CD14-positive monocyte (primary cell): ENCODE results near the gene CSF1R. TPM values are rescaled to one million over a fixed set of nuclear protein-coding genes. Genes with fewer than 3 reads are reported as not detected.

Experiments used
- DNase-seq, 3 donors: peaks; one replicate each; pipeline ENCODE4 v3.0.0-alpha.2; 2011 to 2022
- H2AFZ ChIP-seq: 2 replicates; pipeline ENCODE4 v1.6.0; 2012; ENCODE audit warnings: mild to moderate bottlenecking, low read depth, low read length, inconsistent platforms; ENCODE audit not compliant: insufficient read depth, poor library complexity, severe bottlenecking
- H3K27ac ChIP-seq, 2 donors: 1 replicate in 1 of 2; 2 replicates in 1 of 2; pipeline ENCODE4 v1.5.1; 2012 to 2013; ENCODE audit warnings: low read length in 2 of 2, control low read depth in 1 of 2, inconsistent platforms in 1 of 2, low read depth in 1 of 2, mild to moderate bottlenecking in 1 of 2
- H3K27me3 ChIP-seq, 2 donors: one replicate each; pipeline versions ENCODE4 v1.6.0 to v1.6.1; 2011 to 2013; ENCODE audit warnings: low read length in 2 of 2; ENCODE audit not compliant: control insufficient read depth in 2 of 2, insufficient read depth in 2 of 2
- H3K36me3 ChIP-seq, 2 donors: replicated peaks in 1 of 2; 1 replicate in 1 of 2; 2 replicates in 1 of 2; pipeline versions ENCODE4 v1.5.1 to v1.6.1; 2012 to 2013; ENCODE audit warnings: low read length in 2 of 2, control low read depth in 1 of 2, inconsistent platforms in 1 of 2, mild to moderate bottlenecking in 1 of 2; ENCODE audit not compliant: insufficient read depth in 2 of 2, control insufficient read depth in 1 of 2
- H3K4me1 ChIP-seq, 2 donors: 1 replicate in 1 of 2; 2 replicates in 1 of 2; pipeline versions ENCODE4 v1.5.1 to v1.6.1; 2012 to 2013; ENCODE audit warnings: low read length in 2 of 2, control low read depth in 1 of 2, inconsistent platforms in 1 of 2, mild to moderate bottlenecking in 1 of 2, moderate library complexity in 1 of 2; ENCODE audit not compliant: insufficient read depth in 2 of 2, control insufficient read depth in 1 of 2
- H3K4me2 ChIP-seq: replicated peaks from 2 replicates; pipeline ENCODE3; 2012; ENCODE audit warnings: low read length, moderate library complexity, mild to moderate bottlenecking; ENCODE audit not compliant: poor library complexity, severe bottlenecking; ENCODE audit errors: extremely low read depth
- H3K4me3 ChIP-seq, 3 experiments: fragments of 200-600 bp in 1 of 3; sonication (generic) in 1 of 3; replicated peaks in 1 of 3; 1 replicate in 2 of 3; 2 replicates in 1 of 3; pipeline ENCODE4 v1.5.1; 2011 to 2013; ENCODE audit warnings: low read length in 3 of 3, mild to moderate bottlenecking in 3 of 3, control low read depth in 2 of 3, low read depth in 2 of 3, inconsistent platforms in 1 of 3, moderate library complexity in 1 of 3
- H3K79me2 ChIP-seq: 2 replicates; pipeline ENCODE4 v1.6.0; 2012; ENCODE audit warnings: mild to moderate bottlenecking, control low read depth, inconsistent platforms, low read length, moderate library complexity; ENCODE audit not compliant: insufficient read depth
- H3K9ac ChIP-seq: 2 replicates; pipeline ENCODE4 v1.6.0; 2017; ENCODE audit warnings: low read length, mild to moderate bottlenecking; ENCODE audit not compliant: insufficient read depth, poor library complexity, severe bottlenecking
- H3K9me3 ChIP-seq, 2 donors: replicated peaks in 1 of 2; 1 replicate in 1 of 2; 2 replicates in 1 of 2; pipeline versions ENCODE4 v1.5.1 to v1.6.1; 2012 to 2013; ENCODE audit warnings: low read length in 2 of 2, control low read depth in 1 of 2; ENCODE audit not compliant: control insufficient read depth in 1 of 2, insufficient read depth in 1 of 2
- H4K20me1 ChIP-seq: 2 replicates; pipeline ENCODE4 v1.6.0; 2012; ENCODE audit warnings: mild to moderate bottlenecking, low read length, control low read depth, moderate library complexity; ENCODE audit not compliant: insufficient read depth
- H3K27ac Mint-ChIP-seq, 7 donors: one replicate each; pipeline ENCODE4 v1.8.0; 2020; ENCODE audit warnings: mild to moderate bottlenecking in 7 of 7, mixed read lengths in 7 of 7, moderate library complexity in 6 of 7, inconsistent platforms in 2 of 7
- H3K27me3 Mint-ChIP-seq, 3 donors: one replicate each; pipeline ENCODE4 v1.8.0; 2021 to 2022; ENCODE audit warnings: low read depth in 3 of 3, mild to moderate bottlenecking in 3 of 3, mixed read lengths in 3 of 3, moderate library complexity in 3 of 3, inconsistent platforms in 1 of 3
- H3K36me3 Mint-ChIP-seq, 2 donors: one replicate each; pipeline ENCODE4 v1.8.0; 2020; ENCODE audit warnings: mixed read lengths in 2 of 2, inconsistent platforms in 1 of 2, mild to moderate bottlenecking in 1 of 2
- H3K4me1 Mint-ChIP-seq: one replicate; pipeline ENCODE4 v1.8.0; 2020; ENCODE audit warnings: mild to moderate bottlenecking, mixed read lengths
- H3K4me3 Mint-ChIP-seq, 2 donors: one replicate each; pipeline ENCODE4 v1.8.0; 2020; ENCODE audit warnings: mild to moderate bottlenecking in 2 of 2, mixed read lengths in 2 of 2, moderate library complexity in 1 of 2
- H3K9me3 Mint-ChIP-seq, 7 donors: one replicate each; pipeline ENCODE4 v1.8.0; 2020 to 2022; ENCODE audit warnings: mixed read lengths in 7 of 7, mild to moderate bottlenecking in 6 of 7, moderate library complexity in 6 of 7, inconsistent platforms in 2 of 7
- WGBS: methylation state at CpG from one replicate; pipeline ENCODE4 v1.1.5; 2013; ENCODE audit warnings: missing lambda C conversion rate; ENCODE audit not compliant: insufficient coverage; 5-methylcytosine and 5-hydroxymethylcytosine counted together
- intact Hi-C, 2 donors: fragments of 100-400 bp; cut with micrococcal nuclease; formaldehyde crosslinking; loops; one replicate each; pipeline versions ENCODE4 v1.15.0 to v1.15.1; 2023
- polyA plus RNA-seq, 3 donors: library from polyadenylated mRNA; depleted of rRNA in 1 of 3; unstranded in 2 of 3; stranded (reverse) in 1 of 3; fragments of 300-500 nt in 2 of 3; fragments of >200 nt in 1 of 3; fragmentation: Illumina TruSeq in 2 of 3; gene quantifications; 1 replicate in 2 of 3; 2 replicates in 1 of 3; pipeline ENCODE4 v1.2.3, GENCODE V29; 2012 to 2021
- TF ChIP-seq, protein P1 (sequence below): fragments of 200-600 bp; IDR thresholded peaks from one replicate; pipeline ENCODE4 v1.8.0; 2022; ENCODE audit warnings: antibody characterized with exemption, mild to moderate bottlenecking

CSF1R gene
- polyA plus RNA-seq, 3 donors, result 180 to 332 (median 242) TPM

DNA sequence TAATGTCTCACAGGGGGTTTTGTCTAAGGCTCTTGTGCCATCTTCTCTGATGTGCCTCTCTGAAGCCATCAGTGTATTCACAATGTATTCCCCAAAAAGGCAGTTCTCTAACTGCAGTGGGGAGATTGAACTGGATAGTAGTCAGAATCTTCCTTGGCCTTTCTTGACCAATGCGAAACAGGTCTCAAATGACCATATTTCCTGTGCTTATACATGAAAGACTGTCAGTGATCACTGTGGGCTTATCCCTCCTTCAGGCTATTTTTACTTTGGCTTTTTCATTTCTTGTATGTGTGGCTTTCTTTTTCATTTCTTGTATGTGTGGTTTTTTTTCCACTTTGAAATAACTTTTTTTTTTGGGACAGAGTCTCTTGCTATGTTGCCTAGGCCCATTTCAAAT lies 66.1 kb downstream of the CSF1R start:
- peaks cover 6% of the 10 kb centered on the region for H3K4me1 Mint-ChIP-seq
- H3K27ac Mint-ChIP-seq, result no peak overlapping the region
- no CpG with 5 or more reads among the region's 1 CpG for WGBS
- no peak overlapping the region for H3K4me3 Mint-ChIP-seq
- H3K9me3 ChIP-seq, result peaks cover 7 to 9% of the 10 kb centered on the region in 2 donors
- H3K79me2 ChIP-seq, result no peaks in the 10 kb centered on the region
- no peaks in the 10 kb centered on the region for H3K27me3 Mint-ChIP-seq
- no peaks in the 10 kb centered on the region for H3K27me3 ChIP-seq
- no peaks in the 10 kb centered on the region for H4K20me1 ChIP-seq
- peaks cover 87 to 95% of the 10 kb centered on the region in 2 donors for H3K36me3 Mint-ChIP-seq
- H3K27ac ChIP-seq, result no peak overlapping the region
- H3K9me3 Mint-ChIP-seq, result peaks cover 3 to 11% (median 7%) of the 10 kb centered on the region in 7 donors
- H3K4me3 ChIP-seq, result no peak overlapping the region
- no peak overlapping the region for H3K4me2 ChIP-seq
- intact Hi-C loops, result no loop called here
- no peak overlapping the region for H3K9ac ChIP-seq
- TF ChIP-seq, protein P1, sequence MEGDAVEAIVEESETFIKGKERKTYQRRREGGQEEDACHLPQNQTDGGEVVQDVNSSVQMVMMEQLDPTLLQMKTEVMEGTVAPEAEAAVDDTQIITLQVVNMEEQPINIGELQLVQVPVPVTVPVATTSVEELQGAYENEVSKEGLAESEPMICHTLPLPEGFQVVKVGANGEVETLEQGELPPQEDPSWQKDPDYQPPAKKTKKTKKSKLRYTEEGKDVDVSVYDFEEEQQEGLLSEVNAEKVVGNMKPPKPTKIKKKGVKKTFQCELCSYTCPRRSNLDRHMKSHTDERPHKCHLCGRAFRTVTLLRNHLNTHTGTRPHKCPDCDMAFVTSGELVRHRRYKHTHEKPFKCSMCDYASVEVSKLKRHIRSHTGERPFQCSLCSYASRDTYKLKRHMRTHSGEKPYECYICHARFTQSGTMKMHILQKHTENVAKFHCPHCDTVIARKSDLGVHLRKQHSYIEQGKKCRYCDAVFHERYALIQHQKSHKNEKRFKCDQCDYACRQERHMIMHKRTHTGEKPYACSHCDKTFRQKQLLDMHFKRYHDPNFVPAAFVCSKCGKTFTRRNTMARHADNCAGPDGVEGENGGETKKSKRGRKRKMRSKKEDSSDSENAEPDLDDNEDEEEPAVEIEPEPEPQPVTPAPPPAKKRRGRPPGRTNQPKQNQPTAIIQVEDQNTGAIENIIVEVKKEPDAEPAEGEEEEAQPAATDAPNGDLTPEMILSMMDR, result no peak
- peaks cover 98 to 100% of the 10 kb centered on the region in 2 donors for H3K36me3 ChIP-seq
- DNase-seq, result no peak
- H2AFZ ChIP-seq, result no peak overlapping the region
- H3K4me1 ChIP-seq, result no peaks in the 10 kb centered on the region

GRCh38 chr5:150017226-150018005 lies 68.9 kb downstream of the CSF1R start:
- TF ChIP-seq, protein P1, result no peak
- Histone ChIP-seq H2AFZ (no peak overlapping the region), H4K20me1 (no peaks in the 10 kb centered on the region), H3K27me3 (no peaks in the 10 kb centered on the region), H3K36me3 (peaks cover 98 to 100% of the 10 kb centered on the region in 2 donors), H3K4me3 (no peak overlapping the region), H3K9ac (no peak overlapping the region), H3K9me3 (peaks cover 12 to 13% of the 10 kb centered on the region in 2 donors), H3K79me2 (no peaks in the 10 kb centered on the region), H3K27ac (no peak overlapping the region), H3K4me1 (no peaks in the 10 kb centered on the region), H3K4me2 (no peak overlapping the region)
- Mint-ChIP-seq H3K4me1 (peaks cover 6% of the 10 kb centered on the region), H3K27me3 (no peaks in the 10 kb centered on the region), H3K27ac (no peak overlapping the region), H3K9me3 (peaks cover 5 to 22% (median 11%) of the 10 kb centered on the region in 7 donors), H3K36me3 (peaks cover 92 to 98% of the 10 kb centered on the region in 2 donors), H3K4me3 (no peak overlapping the region)
- intact Hi-C loops, result no loop called here
- WGBS, result 100% methylated on average over 1 of the region's 6 CpGs
- no peak for DNase-seq
